ENCODE results near the gene OR2AE1. TPM values are rescaled to one million over a fixed set of nuclear protein-coding genes. Genes with fewer than 3 reads are reported as not detected.

The OR2AE1 gene
- total and polyA plus RNA-seq, 2 of the 13 experiments (the other 11 are each of a cell fraction or from before 2014, with no cell fraction given) = not detected

GRCh38 chr7:99918959-99919813 lies 42.4 kb upstream of the OR2AE1 start, which contains the start of gene TRIM4 (continued):
- TF ChIP-seq FUBP1 (CRISPR knock-in tag; IDR thresholded peaks at IDR 0.05; ENCODE audit: borderline replicate concordance) (no peak), ZNF432 (CRISPR knock-in tag; IDR thresholded peaks at IDR 0.05; ENCODE audit: borderline replicate concordance) (no peak), ERF (CRISPR knock-in tag; IDR thresholded peaks at IDR 0.05) (peak; percentile 64; the same call in 1 of the 2 replicates), NPAS2 (CRISPR knock-in tag; IDR thresholded peaks at IDR 0.05; ENCODE audit: borderline replicate concordance) (no peak), SALL1 (CRISPR knock-in tag; IDR thresholded peaks at IDR 0.05) (peak; percentile 68), NCOR1 (IDR thresholded peaks at IDR 0.05; ENCODE audit: borderline replicate concordance, low read length) (no peak), CEBPZ (IDR thresholded peaks at IDR 0.05; ENCODE audit: low read length) (no peak), ZNF10 (CRISPR knock-in tag; IDR thresholded peaks at IDR 0.05; ENCODE audit: borderline replicate concordance, low read depth) (no peak), ZNF280D (CRISPR knock-in tag; IDR thresholded peaks at IDR 0.05) (no peak; the same call in 1 of the 2 replicates), NCOA1 (CRISPR knock-in tag; IDR thresholded peaks at IDR 0.05) (no peak), SNAPC2 (CRISPR knock-in tag; IDR thresholded peaks at IDR 0.05) (no peak), PITX1 (CRISPR knock-in tag; IDR thresholded peaks at IDR 0.05) (peak; percentile 46), ZFYVE20 (CRISPR knock-in tag; IDR thresholded peaks at IDR 0.05; ENCODE audit: borderline replicate concordance, low read depth) (no peak), ARNTL (CRISPR knock-in tag; IDR thresholded peaks at IDR 0.05) (no peak), KDM1A (CRISPR knock-in tag; IDR thresholded peaks at IDR 0.05) (no peak), ZNF543 (CRISPR knock-in tag; IDR thresholded peaks at IDR 0.05) (0 out of 2 replicates have a peak, but pooled peaks have one; percentile 30), ZNF574 (CRISPR knock-in tag; IDR thresholded peaks at IDR 0.05) (peak; percentile 97), PHF21A (CRISPR knock-in tag; IDR thresholded peaks at IDR 0.05) (peak; percentile 77; the same call in 1 of the 2 replicates)
